A673 (cell line): Measurements from ENCODE around the gene BEND3. TPM values are rescaled to one million over a fixed set of nuclear protein-coding genes. Genes with fewer than 3 reads are reported as not detected.

Experiments used
- BruUV-seq: library from RNA; stranded (reverse); fragments of 400-500 nt; replicated peaks from 2 replicates; lab custom pipeline; 2021; lab: Mats Ljungman, UMichigan
- CTCF ChIA-PET: fragments of 300-600 bp; sonication (Branson Sonifier 250); formaldehyde crosslinking; loops from one replicate; lab custom pipeline; 2022; ENCODE audit warnings: antibody characterized with exemption; lab: Charles Lee
- POLR2A ChIA-PET: fragments of 300-600 bp; sonication (Branson Sonifier 250); formaldehyde crosslinking; loops from one replicate; lab custom pipeline; 2022; ENCODE audit warnings: antibody characterized with exemption; ENCODE audit not compliant: low non-redundant PET; lab: Charles Lee
- DNase-seq: peaks from one replicate; pipeline ENCODE4 v3.0.0-alpha.2; 2015; ENCODE audit warnings: low spot score
- H3K27ac ChIP-seq: fragments of 200-600 bp; sonication (generic); 2 replicates; pipeline ENCODE4 v1.5.1; 2016; ENCODE audit warnings: mixed run types, low read depth, mild to moderate bottlenecking, mixed read lengths, antibody characterized with exemption, low read length; ENCODE audit not compliant: poor library complexity, severe bottlenecking
- H3K27me3 ChIP-seq: fragments of 200-600 bp; sonication (generic); replicated peaks from 2 replicates; pipeline ENCODE4 v1.6.1; 2017; ENCODE audit warnings: mixed run types, low read depth, mild to moderate bottlenecking, mixed read lengths, antibody characterized with exemption, low read length; ENCODE audit not compliant: insufficient read depth, poor library complexity
- H3K36me3 ChIP-seq: fragments of 200-600 bp; sonication (generic); 2 replicates; pipeline ENCODE4 v1.6.1; 2016; ENCODE audit warnings: mixed run types, mild to moderate bottlenecking, mixed read lengths, antibody characterized with exemption, low read length; ENCODE audit not compliant: insufficient read depth, poor library complexity, severe bottlenecking
- H3K4me1 ChIP-seq: fragments of 200-600 bp; sonication (generic); 2 replicates; pipeline ENCODE4 v1.6.1; 2017; ENCODE audit warnings: mixed run types, mild to moderate bottlenecking, mixed read lengths, antibody characterized with exemption, low read length; ENCODE audit not compliant: insufficient read depth, poor library complexity, severe bottlenecking
- H3K4me3 ChIP-seq: fragments of 200-600 bp; sonication (generic); 2 replicates; pipeline ENCODE4 v1.5.1; 2016; ENCODE audit warnings: low read depth, mixed run types, mild to moderate bottlenecking, mixed read lengths, low read length; ENCODE audit not compliant: poor library complexity, severe bottlenecking
- H3K9me3 ChIP-seq: fragments of 200-600 bp; sonication (generic); 2 replicates; pipeline ENCODE4 v1.6.1; 2016; ENCODE audit warnings: mixed run types, low read depth, mild to moderate bottlenecking, mixed read lengths, antibody characterized with exemption, low read length; ENCODE audit not compliant: poor library complexity, severe bottlenecking
- CTCF ChIP-seq: fragments of 300-800, 200-600 bp; sonication (generic); conservative IDR thresholded peaks from 2 replicates; pipeline ENCODE4 v1.5.1; 2017; ENCODE audit warnings: low read depth, mild to moderate bottlenecking, antibody characterized with exemption, low read length, moderate library complexity, mixed read lengths
- EZH2 ChIP-seq: fragments of 200-600 bp; sonication (generic); IDR thresholded peaks from 2 replicates; pipeline ENCODE4 v1.6.1; 2017; ENCODE audit warnings: borderline replicate concordance, low read depth, mild to moderate bottlenecking, mixed read lengths, antibody characterized with exemption, low read length; ENCODE audit not compliant: poor library complexity, severe bottlenecking
- intact Hi-C: fragments of 100-400 bp; cut with micrococcal nuclease; formaldehyde crosslinking; loops from one replicate; pipeline ENCODE4 v1.10.0; 2022; ENCODE audit not compliant: unreplicated experiment
- total RNA-seq: library from RNA; stranded (reverse); gene quantifications from 2 replicates; pipeline ENCODE4 v1.2.3, GENCODE V29; 2021

The BEND3 gene
- total RNA-seq, 1 experiment from 2014 or later = 10.9 TPM

DNA sequence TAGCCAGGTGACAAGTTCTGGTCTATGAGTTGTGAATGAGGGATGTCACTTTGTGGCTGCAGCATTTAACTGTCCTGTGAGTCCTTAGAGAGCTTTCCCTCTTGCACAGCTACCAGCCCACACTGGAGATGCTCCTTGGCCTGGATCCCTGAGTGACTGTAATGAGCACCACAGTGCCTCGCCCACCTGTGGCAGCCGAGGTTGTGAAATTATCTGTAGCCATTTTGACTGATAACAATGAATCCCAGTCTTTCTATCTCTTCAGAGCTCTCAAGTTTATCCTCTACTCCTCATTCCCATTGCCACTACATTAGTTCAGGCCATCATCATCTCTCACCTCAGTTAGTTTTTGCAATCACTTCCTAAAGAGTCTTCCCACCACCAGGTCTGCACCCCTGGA is 41.3 kb upstream of the BEND3 start:
- H3K9me3 ChIP-seq = no peaks in the 10 kb centered on the region
- ChIA-PET POLR2A (no interaction called here), CTCF (no interaction called here)

DNA sequence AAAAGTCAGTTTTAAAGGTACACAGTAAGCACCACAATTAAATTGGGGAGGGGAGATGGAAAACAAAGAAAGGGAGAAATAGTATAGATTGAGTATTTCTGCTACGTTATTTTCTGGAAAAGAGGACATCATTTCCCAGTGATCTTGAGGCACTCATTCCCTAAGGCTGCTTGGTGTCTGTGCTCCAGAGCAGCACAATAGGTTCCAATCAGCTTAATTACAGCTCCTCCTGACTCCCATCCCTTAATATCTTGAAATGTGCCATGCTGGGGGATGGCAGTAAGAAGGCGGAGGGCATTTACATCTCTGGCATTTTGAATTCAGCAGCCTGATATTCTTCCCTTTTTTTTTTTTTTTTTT is 39.5 kb upstream of the BEND3 start:
- DNase-seq = no peak
- Histone ChIP-seq H3K4me3 (no peak overlapping the region), H3K4me1 (no peaks in the 10 kb centered on the region), H3K27me3 (no peaks in the 10 kb centered on the region), H3K27ac (no peak overlapping the region), H3K36me3 (no peaks in the 10 kb centered on the region), H3K9me3 (no peaks in the 10 kb centered on the region)
- ChIA-PET POLR2A (no interaction called here), CTCF (interaction anchor here (0.7 kb wide), 1 partner anchor 520 kb away, joined by 3 read pairs; no protein-coding TSS in a partner anchor)
- intact Hi-C loops = no loop called here
- no peak for TF ChIP-seq CTCF
- no peak for TF ChIP-seq EZH2
- no TSS peak for BruUV-seq

More for the DNA sequence above, 41.3 kb upstream of the BEND3 start:
- BruUV-seq = no TSS peak
- TF ChIP-seq CTCF = no peak
- no peak for TF ChIP-seq EZH2
- Histone ChIP-seq H3K4me3 (no peak overlapping the region), H3K4me1 (no peaks in the 10 kb centered on the region), H3K27me3 (no peaks in the 10 kb centered on the region), H3K27ac (no peak overlapping the region), H3K36me3 (no peaks in the 10 kb centered on the region)
- DNase-seq = no peak
- intact Hi-C loops = no loop called here

DNA sequence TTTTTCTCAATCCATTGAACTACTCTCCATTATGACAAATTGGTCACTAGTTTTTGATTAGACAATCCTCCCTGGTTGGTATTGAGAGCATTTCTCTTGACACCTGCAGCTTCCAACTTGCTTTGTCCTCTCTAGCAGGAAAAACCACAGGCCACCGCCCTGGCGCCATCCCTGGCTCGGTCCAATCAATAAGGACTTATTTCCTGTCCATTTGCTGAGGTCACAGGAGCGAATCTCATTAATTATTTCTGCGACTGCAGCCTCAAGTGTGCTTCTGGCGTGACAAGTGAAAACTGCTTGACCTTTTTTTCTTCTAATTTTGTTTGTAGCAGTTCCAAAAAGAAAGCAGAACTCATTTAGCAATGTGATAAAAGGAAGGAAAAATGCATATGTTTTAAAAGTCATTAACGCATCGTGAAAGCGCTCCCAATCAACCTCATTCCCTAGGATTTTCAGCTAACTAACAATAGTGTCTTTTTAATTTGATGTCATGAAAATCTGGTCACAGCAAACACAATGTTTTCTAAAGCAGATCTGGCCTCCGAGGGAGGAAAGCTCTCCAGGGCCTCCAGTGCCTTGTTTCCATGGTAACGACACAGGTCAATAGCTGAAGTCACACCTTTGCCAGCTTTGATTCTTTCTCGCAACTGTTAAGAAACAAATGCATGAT is 39.0 kb upstream of the BEND3 start:
- POLR2A ChIA-PET = no interaction called here
- Histone ChIP-seq H3K9me3 (no peaks in the 10 kb centered on the region), H3K4me1 (no peaks in the 10 kb centered on the region), H3K4me3 (no peak overlapping the region), H3K36me3 (no peaks in the 10 kb centered on the region), H3K27me3 (no peaks in the 10 kb centered on the region), H3K27ac (no peak overlapping the region)
- TF ChIP-seq EZH2 (no peak), CTCF (no peak)
- BruUV-seq = no TSS peak
- intact Hi-C loops = no loop called here
- CTCF ChIA-PET = no interaction called here
- no peak for DNase-seq
